22Rv1 (cell line): ENCODE data around the gene CSRP1.

ENCODE experiments used
- ZFX ChIP-seq: fragments of 450-650 bp; IDR thresholded peaks from 2 replicates; pipeline ENCODE4 v1.6.1; 2017; ENCODE audit warnings: antibody characterized with exemption, borderline replicate concordance
- TF ChIP-seq, protein P1 (sequence below): fragments of 450-650 bp; IDR thresholded peaks from 2 replicates; pipeline ENCODE4 v1.5.1; 2017; ENCODE audit warnings: mild to moderate bottlenecking

DNA sequence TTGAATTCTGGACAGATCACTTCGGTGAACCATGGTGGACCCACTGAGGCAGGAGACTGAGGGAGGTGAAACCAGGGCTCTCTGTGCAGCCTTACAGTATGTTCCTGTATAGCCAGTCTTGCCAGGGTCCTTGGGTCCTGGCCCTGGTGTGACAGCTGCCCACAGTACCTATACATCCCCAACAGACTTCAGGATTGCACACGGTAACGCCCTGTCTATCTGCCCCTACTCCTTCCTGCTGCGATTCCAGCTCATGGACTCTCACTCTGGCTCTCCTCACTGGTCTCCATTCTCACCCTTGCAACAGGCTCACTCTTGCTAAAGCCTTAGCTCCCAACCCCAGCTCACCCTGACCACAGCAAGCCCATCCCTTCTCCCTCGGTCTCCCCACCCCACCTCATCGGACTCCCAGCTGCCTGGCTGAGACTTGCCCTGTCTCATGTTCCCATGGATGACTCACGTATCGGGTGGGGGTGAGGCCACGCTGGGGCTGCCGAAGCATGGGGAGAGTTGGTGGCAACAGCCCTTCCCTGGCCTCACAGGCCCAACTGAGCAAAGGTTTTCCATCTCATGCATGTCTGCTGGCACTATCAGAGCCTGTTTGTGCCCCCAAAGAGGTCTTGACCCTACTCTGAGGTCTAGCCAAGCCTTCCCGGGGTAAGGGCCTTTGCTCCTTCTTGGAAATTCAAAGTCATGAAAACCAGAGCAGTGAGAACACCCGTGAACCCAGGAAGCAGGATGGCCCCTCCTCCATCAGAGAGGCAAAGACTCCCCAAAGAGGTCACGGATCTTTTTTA, 45.1 kb downstream of the CSRP1 start:
- TF ChIP-seq, protein P1, sequence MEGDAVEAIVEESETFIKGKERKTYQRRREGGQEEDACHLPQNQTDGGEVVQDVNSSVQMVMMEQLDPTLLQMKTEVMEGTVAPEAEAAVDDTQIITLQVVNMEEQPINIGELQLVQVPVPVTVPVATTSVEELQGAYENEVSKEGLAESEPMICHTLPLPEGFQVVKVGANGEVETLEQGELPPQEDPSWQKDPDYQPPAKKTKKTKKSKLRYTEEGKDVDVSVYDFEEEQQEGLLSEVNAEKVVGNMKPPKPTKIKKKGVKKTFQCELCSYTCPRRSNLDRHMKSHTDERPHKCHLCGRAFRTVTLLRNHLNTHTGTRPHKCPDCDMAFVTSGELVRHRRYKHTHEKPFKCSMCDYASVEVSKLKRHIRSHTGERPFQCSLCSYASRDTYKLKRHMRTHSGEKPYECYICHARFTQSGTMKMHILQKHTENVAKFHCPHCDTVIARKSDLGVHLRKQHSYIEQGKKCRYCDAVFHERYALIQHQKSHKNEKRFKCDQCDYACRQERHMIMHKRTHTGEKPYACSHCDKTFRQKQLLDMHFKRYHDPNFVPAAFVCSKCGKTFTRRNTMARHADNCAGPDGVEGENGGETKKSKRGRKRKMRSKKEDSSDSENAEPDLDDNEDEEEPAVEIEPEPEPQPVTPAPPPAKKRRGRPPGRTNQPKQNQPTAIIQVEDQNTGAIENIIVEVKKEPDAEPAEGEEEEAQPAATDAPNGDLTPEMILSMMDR: no peak
- TF ChIP-seq ZFX: no peak
